ENCODE measurements around the gene DUOX1.

DUOX1 gene

GRCh38 chr15:45181491-45182285, 51.9 kb downstream of the DUOX1 start:
- Histone ChIP-seq H4K20me1 (ENCODE audit: insufficient read depth, low read length) (no peaks in the 10 kb centered on the region), H3K4me2 (ENCODE audit: insufficient read depth, low read length) (no peak overlapping the region), H3K9ac (ENCODE audit: low read depth, low read length) (no peak overlapping the region), H3K36me3 (ENCODE audit: insufficient read depth, low read length) (no peaks in the 10 kb centered on the region), H3K9me3 (ENCODE audit: insufficient read depth, low read length, severe bottlenecking) (no peaks in the 10 kb centered on the region), H3K4me3 (ENCODE audit: low read depth in 1 of 2, low read length in 2 of 2) (no peak overlapping the region), H3K27ac (ENCODE audit: low read length) (no peak overlapping the region), H2AFZ (ENCODE audit: low read depth, low read length) (no peak overlapping the region), H3K4me1 (ENCODE audit: insufficient read depth, low read length) (peaks cover 7% of the 10 kb centered on the region), H3K27me3 (ENCODE audit: insufficient read depth, low read length, poor library complexity) (no peaks in the 10 kb centered on the region), H3K79me2 (ENCODE audit: insufficient read depth, low read length) (no peaks in the 10 kb centered on the region)
- ATAC-seq (ENCODE audit: insufficient read depth, low read depth) (peak; percentile 65; the same call in 2 of the 3 replicates), DNase-seq (no peak)
- TF ChIP-seq CTCF (IDR thresholded peaks at IDR 0.05; ENCODE audit: borderline replicate concordance, extremely low read depth, low read length, poor library complexity, severe bottlenecking), result no peak
- no peak for TF ChIP-seq EZH2 (IDR thresholded peaks at IDR 0.05; ENCODE audit: borderline replicate concordance, low read depth, low read length, severe bottlenecking)

- H3K27ac ChIP-seq (ENCODE audit: low read length), result no peak overlapping the region
- no peak overlapping the region for H2AFZ ChIP-seq (ENCODE audit: low read depth, low read length)
- H3K4me1 ChIP-seq (ENCODE audit: insufficient read depth, low read length), result peaks cover 15% of the 10 kb centered on the region
- H3K9me3 ChIP-seq (ENCODE audit: insufficient read depth, low read length, severe bottlenecking), result no peaks in the 10 kb centered on the region
- no peak for ATAC-seq (ENCODE audit: insufficient read depth, low read depth)
- no peak overlapping the region for H3K9ac ChIP-seq (ENCODE audit: low read depth, low read length)
- no peaks in the 10 kb centered on the region for H3K27me3 ChIP-seq (ENCODE audit: insufficient read depth, low read length, poor library complexity)
- H3K4me2 ChIP-seq (ENCODE audit: insufficient read depth, low read length), result no peak overlapping the region
- H3K4me3 ChIP-seq (ENCODE audit: low read depth in 1 of 2, low read length in 2 of 2), result no peak overlapping the region
- H4K20me1 ChIP-seq (ENCODE audit: insufficient read depth, low read length), result no peaks in the 10 kb centered on the region
- no peak for TF ChIP-seq CTCF (IDR thresholded peaks at IDR 0.05; ENCODE audit: borderline replicate concordance, extremely low read depth, low read length, poor library complexity, severe bottlenecking)
- no peak for TF ChIP-seq EZH2 (IDR thresholded peaks at IDR 0.05; ENCODE audit: borderline replicate concordance, low read depth, low read length, severe bottlenecking)
- no peaks in the 10 kb centered on the region for H3K79me2 ChIP-seq (ENCODE audit: insufficient read depth, low read length)
- DNase-seq, result no peak
- H3K36me3 ChIP-seq (ENCODE audit: insufficient read depth, low read length), result no peaks in the 10 kb centered on the region
Measured at GRCh38 chr15:45182996-45183395, 53.2 kb downstream of the DUOX1 start.

- Histone ChIP-seq H3K4me2 (ENCODE audit: insufficient read depth, low read length) (no peak overlapping the region), H3K9ac (ENCODE audit: low read depth, low read length) (no peak overlapping the region), H3K4me3 (ENCODE audit: low read depth in 1 of 2, low read length in 2 of 2) (no peak overlapping the region), H3K27ac (ENCODE audit: low read length) (no peak overlapping the region), H3K9me3 (ENCODE audit: insufficient read depth, low read length, severe bottlenecking) (no peaks in the 10 kb centered on the region), H3K27me3 (ENCODE audit: insufficient read depth, low read length, poor library complexity) (no peaks in the 10 kb centered on the region), H4K20me1 (ENCODE audit: insufficient read depth, low read length) (no peaks in the 10 kb centered on the region), H2AFZ (ENCODE audit: low read depth, low read length) (no peak overlapping the region), H3K79me2 (ENCODE audit: insufficient read depth, low read length) (no peaks in the 10 kb centered on the region), H3K4me1 (ENCODE audit: insufficient read depth, low read length) (peaks cover 20% of the 10 kb centered on the region), H3K36me3 (ENCODE audit: insufficient read depth, low read length) (no peaks in the 10 kb centered on the region)
- ATAC-seq (ENCODE audit: insufficient read depth, low read depth) (no peak), DNase-seq (no peak)
- TF ChIP-seq CTCF (IDR thresholded peaks at IDR 0.05; ENCODE audit: borderline replicate concordance, extremely low read depth, low read length, poor library complexity, severe bottlenecking) (no peak), EZH2 (IDR thresholded peaks at IDR 0.05; ENCODE audit: borderline replicate concordance, low read depth, low read length, severe bottlenecking) (no peak)
Measured at GRCh38 chr15:45183511-45183910, 53.7 kb downstream of the DUOX1 start.
